HK-2 (cell line): ENCODE measurements around the gene ZKSCAN4.

Experiments used
- DNase-seq: peaks from one replicate; pipeline ENCODE4 v3.0.0-alpha.2; 2018; ENCODE audit not compliant: unreplicated experiment

The ZKSCAN4 gene

DNA sequence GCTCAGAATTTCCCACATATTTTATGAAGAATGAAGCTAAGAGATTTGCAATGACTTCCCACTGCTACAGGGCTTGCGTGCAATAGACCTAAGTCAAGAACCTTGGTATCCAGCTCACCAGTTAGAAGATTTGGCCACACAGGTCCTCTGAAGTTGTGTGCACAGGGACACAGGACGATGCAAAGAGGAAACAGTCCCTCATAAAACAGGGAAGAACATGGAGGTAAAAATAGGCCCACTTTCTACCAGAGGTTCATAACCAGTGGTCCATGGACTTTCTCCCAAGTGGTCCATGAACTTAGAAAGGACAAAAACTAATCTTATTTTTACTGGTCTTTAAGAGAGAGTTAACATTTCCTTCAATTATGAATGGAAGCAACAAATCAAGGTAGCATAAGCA, 1.3 kb downstream of the ZKSCAN4 start:
- DNase-seq, result no peak

DNA sequence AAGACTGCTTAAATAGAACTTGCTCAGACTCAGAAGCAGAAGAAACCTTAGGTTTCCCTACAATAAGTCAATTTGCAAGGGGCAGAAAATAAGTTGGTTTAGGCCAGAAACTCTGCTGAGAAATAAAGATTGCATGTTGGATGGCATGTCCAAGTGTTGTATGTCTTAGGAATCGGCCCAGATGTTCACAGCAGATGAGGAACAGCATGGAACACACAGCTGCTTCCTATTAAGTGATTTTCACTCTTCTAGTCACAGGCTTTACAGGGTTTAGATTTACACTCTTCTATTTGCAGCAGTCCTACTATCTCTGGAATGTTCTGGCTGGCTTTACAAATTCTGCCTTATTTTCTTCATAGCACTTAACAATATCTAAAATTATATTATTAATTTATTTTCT, 3.2 kb downstream of the ZKSCAN4 start:
- DNase-seq, result no peak

DNA sequence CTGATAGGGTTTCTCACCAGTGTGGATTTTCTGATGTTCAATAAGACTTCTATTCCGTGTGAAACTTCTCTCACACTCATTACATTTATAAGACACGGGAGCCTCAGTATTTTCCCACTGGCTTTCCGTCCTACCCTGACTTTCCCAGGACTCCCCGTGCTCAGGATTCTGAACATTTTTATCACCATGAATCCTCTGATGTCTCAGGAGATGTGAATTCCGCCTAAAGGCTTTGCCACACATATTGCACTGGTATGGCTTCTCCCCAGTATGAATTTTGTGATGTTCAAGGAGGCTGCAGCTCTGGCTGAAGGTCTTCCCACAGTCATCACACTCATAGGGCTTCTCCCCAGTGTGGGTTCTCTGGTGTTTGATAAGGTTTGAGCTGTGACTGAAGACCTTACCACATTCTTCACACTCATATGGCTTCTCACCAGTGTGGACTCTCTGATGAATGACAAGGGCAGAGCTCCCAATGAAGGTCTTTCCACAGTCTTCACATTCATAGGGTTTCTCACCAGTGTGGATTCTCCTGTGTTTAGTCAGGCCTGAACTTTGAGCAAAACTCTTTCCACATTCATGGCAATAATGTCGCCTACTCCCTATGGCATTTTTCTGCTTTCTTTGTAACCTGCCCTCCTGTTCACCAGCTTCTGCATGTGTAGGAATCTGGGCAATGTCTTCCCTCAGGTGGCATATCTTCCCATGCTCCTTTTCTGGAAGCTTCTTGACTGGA, 6.7 kb downstream of the ZKSCAN4 start:
- DNase-seq, result no peak

DNA sequence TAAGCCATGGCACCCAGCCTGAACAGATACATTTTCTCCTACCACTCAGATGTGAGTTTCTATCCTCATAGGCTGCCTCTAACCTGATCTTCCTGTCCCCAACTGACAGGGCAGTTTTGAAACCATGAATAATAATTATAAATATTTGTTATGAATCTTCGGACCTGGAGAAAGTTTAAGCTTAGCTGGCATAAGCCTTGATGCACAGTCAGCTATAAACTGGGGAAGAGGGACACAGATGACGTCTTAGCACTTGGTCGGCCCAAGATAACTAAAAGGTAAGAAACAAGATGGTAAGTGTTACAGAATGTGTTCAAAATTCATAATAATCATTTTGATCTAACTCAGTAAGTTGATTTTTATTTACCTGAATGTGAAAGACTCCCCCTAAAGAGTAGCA, 8.1 kb downstream of the ZKSCAN4 start:
- DNase-seq, result no peak

DNA sequence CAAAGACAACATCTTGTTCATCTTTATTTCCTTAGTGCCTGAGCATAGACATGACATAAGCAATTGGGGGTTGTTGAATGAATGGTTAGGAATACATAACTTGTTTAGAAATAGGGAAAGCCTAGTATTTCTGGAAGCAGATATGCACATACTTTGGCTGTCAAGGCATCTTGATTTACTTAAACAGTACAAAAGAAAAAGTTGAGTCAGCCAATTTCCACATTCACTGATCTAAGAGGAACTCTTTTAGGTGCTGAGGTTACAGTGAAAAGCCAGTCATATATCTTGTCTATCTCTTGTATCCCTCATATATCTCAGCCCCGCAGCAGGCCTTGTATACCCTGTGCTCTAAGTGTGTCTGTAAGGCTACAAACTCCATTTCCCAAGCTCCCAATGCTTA, 11.6 kb downstream of the ZKSCAN4 start:
- DNase-seq, result no peak

DNA sequence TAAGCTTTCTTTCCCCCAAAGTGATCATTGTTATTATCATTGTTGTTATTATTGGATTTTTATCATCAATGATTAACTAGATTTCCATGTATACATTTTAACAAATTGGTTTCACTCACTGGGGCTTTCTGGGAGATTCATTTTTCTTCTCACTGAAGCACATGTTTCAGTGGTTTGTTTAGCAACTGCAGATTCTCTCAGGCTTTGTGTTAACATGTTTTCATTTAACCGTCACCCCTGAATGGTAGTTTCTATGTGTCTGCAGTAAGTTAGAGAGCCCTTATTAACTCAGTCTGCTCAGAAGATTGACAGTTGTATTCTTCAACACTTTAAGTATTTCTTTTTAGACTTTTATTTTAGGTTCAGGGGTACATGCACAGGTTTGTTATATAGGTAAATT, 12.4 kb downstream of the ZKSCAN4 start:
- DNase-seq, result no peak

DNA sequence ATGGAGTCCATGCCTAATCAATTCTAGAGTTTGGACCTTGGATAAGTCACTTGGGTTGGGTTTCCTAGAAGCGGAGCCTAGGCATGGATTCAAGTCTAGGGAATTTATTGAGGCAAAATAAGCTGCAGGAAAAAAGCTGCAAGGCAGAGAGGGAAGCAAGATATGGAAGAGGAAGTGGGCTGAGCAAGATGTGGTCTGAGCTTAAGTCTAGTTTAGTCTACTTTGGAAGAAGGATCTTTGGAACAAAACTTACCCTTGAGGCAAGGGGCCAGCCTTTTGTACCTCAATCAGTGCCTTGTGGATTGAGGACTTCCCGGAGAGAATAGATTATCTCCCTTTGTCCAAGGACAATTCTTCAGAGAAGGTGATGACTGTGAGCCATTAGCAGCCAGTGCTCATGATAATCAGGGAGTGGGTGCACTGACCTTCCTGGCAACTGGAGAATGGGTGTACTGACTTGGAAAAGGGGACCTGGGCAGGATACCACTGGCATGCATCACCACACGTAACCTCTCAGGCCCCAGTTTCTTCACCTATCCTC, 16.1 kb downstream of the ZKSCAN4 start:
- no peak for DNase-seq

DNA sequence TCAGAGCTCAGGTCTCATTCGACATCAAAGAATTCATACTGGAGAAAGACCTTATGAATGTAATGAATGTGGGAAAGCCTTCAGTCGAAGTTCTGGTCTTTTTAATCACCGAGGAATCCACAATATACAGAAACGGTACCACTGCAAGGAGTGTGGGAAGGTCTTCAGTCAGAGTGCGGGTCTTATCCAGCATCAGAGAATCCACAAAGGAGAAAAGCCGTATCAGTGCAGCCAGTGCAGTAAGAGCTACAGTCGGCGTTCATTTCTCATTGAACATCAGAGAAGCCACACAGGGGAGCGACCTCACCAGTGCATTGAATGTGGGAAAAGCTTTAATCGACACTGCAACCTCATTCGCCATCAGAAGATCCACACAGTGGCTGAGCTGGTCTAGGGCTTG, 19.3 kb downstream of the ZKSCAN4 start:
- no peak for DNase-seq

DNA sequence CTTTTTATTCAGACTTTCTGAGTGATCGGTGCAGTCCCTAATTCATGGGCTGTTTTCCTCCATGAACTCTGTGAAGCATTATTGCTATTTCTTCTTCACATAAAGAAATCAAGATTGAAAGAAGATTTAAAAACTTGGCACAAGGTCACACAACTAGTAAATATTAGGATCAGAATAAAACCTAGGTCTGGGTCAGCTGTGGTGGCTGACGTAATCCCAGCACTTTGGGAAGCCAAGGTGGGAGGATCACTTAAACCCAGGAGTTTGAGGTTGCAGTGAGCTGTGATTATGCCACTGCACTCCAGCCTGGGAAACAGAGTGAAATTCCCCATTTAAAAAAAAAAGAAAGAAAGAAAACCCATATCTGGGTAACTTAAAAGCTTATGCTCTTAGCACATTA, 25.6 kb downstream of the ZKSCAN4 start:
- no peak for DNase-seq

DNA sequence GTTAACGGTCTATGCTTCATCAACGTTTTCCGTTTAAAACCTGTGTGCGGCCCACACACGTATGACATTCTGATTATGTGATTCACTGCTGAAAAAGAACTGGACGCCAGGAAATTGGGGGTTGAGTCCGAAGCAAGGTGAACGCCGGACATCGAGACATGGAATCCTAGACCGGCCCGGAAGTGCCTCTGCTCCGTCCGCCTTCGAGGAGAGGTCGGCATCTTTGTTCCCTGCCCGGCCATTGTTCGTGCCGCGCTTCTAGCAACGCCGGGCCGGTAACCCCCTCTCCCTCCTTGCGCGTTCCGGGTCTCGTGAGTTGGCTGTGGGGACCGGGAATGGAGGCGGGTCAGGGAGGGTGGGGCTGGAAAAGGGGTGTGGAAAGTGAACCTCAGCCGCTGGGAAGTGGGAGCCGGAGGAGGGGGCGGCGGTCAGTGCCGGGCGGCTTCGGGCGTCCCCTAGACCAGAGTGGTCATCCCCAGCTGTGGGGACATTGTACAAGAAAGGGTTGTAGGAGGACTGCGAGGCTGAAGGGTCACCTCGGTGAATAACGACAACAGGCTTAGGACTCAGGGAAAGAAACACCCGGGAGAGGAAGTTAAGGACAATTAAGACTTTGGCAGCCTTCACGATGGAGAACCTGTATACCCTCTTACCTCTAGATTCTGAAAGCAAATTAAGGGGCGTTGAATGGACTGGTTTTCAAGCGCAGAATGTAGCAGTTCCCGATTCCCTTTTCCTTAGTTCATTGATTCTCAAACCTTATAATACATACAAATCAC, 26.8 kb downstream of the ZKSCAN4 start, which contains the start of gene ZSCAN9:
Gene ZSCAN9 (plus strand): TSS at position 220 of the 779 bp plus-strand sequence. CDS start 1,810 bp downstream, outside the sequence.
- peak; percentile 89 for DNase-seq

DNA sequence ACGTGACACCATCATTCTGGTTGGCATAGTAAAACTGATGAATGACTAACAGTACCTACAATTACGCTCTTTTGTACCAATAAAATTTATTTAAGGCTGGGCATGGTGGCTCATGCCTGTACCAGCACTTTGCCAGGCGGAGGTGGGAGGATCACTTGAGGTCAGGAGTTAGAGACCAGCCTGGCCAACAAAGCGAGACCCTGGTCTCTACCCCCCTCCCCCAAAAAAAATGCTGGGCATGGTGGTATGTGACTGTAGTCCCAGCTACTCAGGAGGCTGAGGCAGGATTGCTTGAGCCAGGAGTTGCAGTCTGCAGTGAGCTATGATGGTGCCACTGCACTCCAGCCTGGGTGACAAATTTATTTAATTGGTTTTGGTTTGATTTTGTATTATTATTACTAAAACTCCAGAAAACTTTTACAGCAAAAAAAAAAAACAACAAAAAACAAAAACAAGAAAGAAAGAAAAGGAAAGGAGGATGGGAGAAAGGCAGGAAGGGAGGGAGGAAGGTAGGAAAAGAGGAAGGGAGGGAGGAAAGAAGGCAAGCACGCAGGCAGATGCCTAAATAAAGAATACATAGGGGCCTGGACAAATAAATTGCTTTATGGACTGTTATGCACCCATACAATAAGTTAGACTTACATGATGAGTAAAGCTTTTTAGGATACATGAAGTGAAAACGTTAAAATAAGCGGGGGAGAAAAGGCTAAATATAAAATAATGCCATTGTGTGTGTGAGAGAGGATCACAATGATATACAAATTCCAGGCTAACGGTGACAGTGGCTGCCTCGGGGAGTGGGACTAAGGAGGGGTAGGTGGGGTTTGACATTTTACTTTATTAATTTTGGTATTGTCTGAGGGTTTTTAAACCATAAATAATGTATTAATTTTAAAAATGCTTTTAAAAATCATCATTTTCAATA, 27.7 kb downstream of the ZKSCAN4 start:
- DNase-seq, result no peak

DNA sequence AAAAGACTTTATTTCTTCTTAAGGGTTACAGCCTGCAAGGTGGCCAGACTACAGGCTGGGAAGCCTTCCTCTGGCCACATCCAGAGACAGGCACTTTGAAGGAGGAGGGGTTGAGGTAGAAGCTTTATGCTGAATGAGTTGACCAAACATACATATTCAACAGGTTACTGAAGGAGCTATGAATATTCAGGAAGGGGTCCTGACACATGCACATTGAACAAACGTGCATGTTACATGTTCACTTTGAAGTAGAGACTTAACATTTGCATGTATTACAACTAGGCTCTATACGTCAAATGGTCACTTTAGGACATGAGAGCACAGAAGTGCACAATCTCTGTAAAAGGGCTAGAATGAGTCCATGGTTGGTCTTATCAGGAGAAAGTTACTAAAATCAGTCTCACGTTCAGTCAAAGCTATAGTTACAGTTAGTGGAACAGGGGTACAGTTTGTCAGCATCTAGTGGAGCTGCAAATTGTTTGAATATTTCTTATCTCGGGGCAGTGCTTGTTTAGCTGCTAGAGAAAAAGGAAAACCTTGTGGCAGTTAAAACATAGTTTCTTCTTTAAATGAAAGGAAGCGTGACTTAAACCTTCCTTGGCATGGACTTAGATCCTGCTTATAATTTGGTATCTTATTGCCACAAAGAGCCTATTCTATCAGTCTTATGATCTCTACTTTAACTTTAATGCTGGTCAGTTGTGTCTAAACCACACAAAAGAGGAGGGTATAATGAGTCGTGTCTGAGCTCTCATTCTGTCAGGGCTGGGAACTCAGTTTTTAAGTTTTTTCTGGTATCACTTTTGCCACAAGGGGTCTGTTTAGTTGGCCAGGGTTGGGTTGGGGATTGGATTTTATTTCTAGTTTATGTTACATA, 31.6 kb downstream of the ZKSCAN4 start:
- no peak for DNase-seq

DNA sequence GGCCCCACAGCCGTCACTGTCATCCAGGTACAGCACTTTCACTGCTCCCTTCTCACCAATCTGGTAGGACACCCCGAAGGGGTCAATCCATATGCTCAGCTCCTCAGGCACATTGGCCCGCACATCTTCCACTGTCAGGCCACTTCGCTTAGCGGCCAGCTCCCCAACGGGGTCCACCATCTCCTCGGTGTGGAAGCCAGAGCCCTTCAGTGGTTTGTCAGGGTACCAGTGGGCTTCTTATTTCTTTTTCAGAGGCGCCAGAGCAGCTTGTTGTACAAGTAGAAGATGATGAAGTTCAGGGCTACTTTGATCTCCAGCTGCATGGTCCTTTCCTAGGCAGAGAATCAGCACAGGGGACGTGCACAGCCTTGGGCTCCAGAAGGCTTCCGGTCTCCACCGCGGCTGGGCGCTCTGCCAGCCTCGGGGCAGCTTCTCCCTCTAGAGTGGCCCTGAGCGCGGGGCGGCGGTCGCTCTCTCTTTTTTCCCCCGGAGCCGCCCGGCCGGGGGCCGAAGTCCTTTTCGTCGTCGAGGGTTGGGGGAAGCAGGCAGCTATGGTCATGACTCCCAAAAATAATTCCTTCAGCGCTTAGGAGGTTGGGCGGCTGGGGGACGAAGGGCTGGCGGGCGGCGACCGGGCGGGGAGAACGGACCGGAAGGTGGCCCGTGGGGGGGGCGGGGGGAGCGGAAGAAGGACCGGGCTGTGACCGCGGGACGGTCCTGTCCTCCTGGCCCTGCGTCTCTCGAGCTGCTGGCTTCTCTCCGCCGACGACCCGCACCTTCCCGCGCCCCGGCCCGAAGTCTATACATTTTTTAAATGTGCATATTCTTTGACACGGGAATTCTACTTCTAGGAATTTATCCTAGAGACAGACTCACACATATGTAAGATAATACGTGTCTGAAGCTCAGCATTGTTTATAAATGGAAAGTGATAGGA, 33.5 kb downstream of the ZKSCAN4 start:
- DNase-seq, result peak; percentile 75

DNA sequence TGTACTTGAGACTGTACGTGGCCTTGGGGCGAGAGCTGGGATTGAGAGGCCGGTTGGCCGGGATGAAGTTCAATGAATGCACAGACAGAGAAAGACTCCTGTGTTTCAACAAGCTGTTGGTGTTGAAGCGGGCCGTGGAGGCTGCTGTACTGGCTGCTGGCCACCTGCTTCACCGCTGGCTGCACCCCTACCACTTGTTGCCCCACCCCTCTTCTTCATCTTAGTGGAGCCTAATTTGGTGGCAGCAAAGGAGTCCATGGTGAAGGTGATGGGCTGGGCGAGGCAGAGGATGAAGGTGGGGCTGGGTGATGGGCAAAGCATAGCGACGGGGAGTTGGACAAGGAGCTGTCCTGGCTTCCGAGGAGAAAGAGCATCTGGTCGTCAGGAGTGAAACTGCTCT, 34.2 kb downstream of the ZKSCAN4 start:
- DNase-seq, result no peak

DNA sequence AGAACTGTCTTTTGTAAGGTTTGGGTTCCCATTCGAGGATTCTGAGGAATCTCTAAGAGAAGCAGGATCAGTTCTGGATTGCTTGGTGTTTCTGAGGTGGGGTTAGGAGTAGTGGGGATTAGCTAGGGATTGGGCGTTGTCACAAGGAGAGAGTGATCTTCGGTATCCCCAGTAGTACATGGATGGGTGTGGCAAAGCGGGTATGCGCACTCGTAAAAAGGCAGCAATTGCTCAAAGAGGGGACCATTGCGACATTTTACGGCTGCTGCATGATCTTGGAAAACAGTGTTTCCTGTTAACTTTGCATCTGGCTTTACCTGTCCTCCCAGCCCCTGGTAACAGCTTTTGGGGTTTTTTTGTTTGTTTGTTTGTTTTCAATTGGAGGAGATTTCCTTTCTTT, 36.6 kb downstream of the ZKSCAN4 start:
- DNase-seq, result no peak

DNA sequence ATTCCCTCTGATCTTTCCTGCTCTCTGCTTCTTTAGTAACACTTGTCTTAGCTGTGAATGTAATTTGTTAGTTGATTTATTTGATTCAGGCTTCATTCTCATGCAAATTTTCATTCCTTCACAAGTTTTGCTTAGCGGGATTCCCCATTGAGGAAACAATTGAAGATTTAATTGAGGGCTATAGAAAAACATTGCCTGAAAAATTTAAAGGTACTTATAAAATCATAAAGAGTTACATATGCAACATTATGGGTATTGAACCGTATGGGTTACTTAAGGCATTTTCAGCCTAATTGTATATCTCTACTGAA, 38.9 kb downstream of the ZKSCAN4 start:
- no peak for DNase-seq

DNA sequence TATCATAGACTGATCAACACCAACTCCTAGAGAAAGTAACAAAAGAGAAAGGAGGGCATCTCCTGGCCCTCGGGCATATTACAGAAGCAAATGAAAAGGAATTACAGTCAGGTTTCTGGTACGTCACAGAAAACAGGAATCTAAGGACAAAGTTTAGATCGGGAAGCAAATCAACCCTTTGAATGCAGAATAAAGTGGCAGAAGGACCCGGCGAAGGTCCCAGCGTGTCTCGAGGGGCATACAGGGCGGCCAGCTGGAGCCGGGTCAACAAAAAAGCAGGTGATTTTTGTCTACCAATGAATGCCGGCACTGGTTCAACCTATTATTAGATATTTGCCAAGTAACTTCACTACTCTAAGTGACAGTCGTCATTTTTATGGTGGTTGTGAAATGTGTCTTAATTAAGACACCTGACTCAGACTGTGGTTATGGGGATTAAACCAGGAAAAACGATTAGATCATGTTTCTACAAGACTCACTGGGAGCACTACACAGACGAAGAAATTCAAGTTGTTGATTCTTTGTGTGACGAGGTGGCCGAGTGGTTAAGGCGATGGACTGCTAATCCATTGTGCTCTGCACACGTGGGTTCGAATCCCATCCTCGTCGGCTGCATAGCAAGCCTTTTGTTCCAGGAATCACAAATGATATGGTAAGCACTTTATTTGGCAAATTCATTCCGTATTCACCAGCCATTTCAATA, 39.4 kb downstream of the ZKSCAN4 start:
- DNase-seq, result peak; percentile 87

DNA sequence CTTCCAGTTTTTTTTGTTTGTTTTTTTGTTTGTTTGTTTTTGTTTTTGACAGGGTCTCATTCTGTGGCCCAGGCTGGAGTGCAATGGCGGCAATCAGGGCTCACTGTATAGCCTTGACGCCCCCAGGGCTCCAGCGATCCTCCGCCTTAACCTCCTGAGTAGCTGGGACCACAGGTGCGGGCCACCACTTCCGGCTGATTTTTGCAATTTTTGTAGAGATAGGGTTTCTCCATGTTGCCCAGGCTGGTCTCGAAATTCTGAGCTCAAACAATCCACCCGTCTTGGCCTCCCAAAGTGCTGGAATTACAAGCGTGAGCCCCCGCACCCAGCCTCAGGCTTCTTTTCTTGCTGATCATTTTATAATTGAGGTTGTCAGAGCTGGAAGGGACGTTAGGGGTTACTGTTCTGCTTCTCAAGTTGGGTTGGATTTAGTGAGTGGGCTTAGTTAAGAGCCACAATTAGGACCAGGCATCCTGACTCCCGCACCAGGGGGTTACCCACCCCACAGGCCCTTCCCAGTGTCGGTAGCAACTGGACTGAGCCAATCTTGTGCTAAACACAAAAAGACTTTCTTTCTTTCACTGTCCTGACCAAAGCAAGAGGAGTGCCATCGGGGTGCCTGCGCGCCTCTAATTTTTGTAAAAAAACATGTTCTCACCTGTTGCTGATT, 40.1 kb downstream of the ZKSCAN4 start:
- peak; percentile 20 for DNase-seq
